ENCODE results near the gene ADK.
"Not testable (repeated sequence)": the region's sequence is repeated elsewhere in the genome, so short reads cannot be mapped to it uniquely, and the experiment has no call there.

The ADK gene

GRCh38 chr10:74573497-74573896 lies 422.5 kb downstream of the ADK start:
- not testable (repeated sequence) for DNase-seq

DNA sequence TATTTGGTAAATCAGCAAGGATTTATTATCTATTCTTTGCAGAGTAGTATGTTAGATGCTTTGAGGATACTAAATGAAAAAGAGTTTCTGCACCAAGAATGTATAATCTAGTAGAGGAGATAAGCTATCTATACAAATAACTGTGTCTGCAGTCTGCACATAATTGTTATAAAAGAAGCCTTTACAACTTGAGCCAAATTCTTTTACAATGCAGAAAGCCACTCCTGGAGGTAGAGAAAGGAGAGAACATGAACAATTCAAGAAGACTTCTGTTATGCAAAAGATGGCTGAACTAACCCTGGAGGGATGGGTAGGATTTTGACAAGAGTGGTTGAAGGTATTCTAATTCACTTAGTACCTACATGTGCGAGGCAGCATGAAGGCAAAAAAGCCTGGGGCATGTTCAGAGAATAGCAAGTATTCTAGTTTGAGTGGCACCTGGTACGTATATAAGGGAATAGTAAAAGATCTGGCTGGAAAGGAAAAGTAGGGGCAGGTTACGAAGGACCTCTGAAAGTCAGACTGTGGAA lies 424.2 kb downstream of the ADK start:
- no peak for DNase-seq

- DNase-seq: no peak
Observed at GRCh38 chr10:74575912-74576311, 424.9 kb downstream of the ADK start.

DNA sequence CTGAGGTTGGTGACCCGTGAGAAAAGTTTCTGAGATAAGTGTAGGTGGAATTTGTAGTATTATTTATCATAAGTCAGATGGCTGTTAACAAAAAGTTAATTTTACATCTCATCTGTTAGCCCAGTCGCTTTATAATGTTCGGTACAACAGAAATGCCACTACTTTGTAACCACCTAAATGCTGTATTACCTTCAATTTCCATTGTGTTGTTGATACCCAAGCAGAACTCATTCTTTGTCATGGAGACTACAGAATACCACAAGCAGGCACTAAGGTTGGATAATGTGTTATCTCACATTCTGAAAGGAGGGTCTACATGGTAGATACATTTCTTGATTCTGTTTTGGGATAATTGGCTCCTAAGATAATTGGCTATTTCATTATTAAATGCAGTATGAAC lies 425.6 kb downstream of the ADK start:
- DNase-seq: no peak

- DNase-seq: not testable (repeated sequence)
Observed at GRCh38 chr10:74580438-74580837, 429.4 kb downstream of the ADK start.

- DNase-seq: no peak
Observed at GRCh38 chr10:74582566-74582965, 431.5 kb downstream of the ADK start.

DNA sequence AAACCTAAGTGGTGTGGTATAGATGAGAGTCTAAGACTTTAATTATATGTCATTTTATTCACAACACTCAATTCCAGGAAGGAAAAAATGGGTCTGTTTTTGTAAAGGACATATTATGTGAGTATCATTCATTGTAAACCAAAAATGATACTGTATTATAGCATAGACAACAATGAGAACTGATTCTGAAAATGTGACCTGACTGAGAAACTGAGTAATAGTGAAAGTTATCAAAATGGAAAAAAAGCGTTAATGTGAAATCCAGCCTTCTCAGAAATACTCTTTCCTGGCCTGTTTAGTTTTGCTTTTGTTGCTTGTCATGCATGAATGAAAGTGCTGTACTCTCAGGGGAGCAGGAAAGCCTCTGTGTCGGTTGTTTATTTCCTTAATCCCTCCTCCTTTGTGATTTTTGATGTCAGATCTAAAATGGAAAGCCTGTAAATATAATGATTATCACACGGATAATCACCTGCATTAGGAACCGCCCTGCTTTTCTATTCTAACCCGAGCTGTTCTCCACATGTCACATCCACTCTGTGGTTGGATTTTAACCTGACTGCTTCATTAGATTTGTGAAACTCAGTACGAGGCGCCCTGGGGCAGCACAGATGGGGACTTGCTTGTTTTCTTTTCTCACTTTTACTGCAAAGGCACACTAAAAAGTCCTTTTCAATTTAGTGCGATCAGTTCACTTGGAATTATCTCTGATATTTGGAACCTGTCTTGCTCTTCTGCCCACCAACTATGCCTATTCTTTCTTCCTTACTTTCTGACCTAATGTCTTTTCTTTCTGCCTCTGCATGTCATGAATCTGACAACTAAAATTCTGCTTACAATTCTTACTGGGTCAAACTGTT lies 434.4 kb downstream of the ADK start:
- DNase-seq: peak; percentile 54

DNA sequence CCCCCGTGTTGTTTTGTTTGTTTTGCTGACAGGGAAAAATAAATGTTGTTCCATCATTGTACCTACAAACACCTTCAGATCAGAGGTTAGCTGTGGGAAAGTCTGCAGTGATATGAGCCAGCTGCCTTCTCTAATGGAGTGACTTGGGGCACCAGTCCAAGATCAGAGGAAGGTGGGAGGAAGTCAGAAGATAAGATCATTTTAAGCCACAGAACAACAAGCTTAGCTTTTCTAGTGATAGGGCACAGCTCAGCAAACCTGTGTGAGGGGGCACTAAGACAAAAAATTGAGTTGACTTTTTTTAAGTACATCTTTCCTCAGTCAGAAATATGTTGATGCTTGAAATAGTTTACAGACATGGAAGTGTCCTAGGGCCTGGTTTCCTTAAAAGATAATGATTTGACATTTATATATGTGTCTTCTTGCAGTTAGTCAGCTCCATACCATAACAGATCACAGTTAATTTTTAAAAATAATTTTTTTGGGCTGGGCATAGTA lies 435.1 kb downstream of the ADK start:
- DNase-seq: no peak

- no peak for DNase-seq
Observed at GRCh38 chr10:74587109-74587854, 436.3 kb downstream of the ADK start.

DNA sequence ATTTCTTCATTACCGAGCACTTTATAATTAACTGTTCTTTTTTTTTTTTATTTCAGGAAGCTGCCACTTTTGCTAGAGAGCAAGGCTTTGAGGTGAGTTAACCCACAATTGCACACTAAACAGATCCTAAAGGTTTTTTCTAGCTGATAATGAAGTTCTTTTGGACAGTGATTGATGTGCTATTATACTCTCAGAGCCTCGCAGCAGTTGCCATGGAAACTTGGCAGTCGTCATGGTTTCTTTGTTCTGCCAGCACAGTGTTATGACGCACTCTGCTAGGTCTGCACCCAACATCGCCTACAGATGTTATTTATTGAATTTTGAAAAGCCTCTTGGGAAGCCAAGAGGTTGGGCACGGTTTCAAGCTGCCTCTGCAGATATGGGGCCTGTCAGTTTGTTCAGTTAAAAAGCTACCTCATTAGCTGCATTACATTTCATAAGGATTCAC lies 438.2 kb downstream of the ADK start:
- peak; percentile 98 for DNase-seq

DNA sequence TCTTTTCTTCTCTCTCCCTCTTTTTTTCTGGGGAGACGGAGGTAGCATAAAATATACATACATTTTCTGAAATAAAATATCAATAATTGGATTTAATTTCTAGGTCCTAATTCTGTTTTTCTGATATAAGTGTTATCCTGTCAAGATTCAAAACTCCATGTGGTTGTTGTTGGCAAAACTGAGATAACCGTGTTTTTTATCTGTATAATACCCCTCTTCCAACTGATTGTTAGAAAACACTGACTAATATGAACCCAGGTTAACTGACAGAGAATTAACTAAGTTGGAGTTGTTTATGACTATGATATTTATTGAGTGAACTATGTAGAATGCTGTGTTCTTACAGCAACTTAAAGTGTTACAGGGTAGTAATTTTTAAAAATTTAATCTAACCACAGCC lies 438.8 kb downstream of the ADK start:
- DNase-seq: no peak

DNA sequence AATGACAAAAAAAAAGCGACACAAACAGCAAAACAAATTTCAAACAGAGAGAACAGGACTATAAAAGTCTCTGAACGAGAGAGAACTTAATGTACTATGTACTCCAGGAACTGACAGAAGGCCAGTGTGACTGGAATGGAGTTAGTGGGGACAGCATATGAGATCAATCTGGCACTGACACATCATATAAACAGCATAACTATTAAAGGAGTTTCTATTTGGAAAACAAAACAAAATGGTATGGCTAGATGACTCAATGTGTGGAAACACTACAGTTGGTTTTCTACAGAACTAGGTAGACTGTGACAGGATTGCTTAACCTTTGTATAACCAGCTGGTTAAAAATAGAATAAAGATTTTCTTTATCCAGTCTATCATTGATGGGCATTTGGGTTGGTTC lies 442.4 kb downstream of the ADK start:
- DNase-seq: no peak

GRCh38 chr10:74596713-74597112 lies 445.7 kb downstream of the ADK start:
- no peak for DNase-seq

DNA sequence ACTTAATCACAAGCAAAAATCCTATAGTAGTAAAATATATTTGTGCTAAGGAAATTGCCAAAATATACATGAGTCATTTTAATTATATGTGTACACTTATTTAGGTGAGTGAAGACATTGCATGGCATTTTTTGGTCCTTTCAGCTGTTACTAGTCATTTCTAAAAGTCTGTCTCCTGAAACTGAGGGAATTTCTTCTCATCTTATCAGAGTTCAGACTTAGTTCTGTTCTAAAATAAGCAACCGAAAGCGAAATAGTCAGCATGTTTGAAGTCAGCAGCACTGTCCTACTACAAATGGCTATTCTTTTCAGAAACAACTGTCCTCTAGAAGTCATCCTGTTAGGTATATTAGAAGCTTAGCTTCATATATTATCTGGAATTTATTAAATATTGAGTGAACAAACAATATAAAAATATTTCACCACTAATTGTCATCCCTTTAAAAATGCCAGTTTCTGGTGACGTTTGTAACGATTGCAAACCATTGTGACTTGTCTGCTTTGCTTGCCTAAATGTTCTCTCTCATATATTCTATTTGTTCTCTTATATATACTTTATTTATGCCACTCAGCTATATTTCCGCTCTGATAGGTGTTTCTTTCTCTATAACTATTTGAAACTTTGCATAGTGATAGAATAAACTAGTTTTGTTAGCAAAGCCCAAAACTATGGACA lies 448.0 kb downstream of the ADK start:
- DNase-seq: no peak

DNA sequence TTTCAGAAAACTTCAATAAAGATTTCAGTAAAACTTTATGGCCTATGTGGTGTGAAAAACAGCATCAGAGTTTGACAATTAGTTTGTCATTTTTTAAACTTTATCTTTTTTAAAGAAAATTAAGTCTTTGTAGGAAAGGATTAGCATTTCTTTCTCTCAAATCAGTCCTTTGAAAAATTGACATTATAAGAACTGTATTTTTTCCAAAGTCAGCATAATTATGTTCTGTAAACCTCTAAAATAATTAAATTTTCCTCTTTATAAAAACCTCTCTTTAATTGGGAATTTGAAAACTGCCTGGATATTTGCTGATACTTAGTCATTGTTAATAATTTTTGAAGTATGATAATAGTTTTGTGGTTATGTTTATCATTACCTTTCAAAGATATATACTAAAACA lies 448.7 kb downstream of the ADK start:
- no peak for DNase-seq

DNA sequence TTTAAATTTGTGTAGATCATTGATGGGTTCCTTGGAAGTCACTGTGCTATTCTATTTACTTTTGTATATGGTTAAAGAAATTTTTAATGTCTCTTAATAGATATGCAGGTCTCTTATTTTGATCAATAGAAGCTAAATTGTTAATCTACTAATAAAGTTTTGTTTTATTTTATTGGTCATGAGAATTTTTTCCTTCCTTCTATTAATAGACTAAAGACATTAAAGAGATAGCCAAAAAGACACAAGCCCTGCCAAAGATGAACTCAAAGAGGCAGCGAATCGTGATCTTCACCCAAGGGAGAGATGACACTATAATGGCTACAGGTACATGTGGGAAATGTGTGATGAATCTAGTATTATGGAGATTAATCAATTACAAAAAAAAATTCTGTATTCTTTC lies 449.1 kb downstream of the ADK start:
- DNase-seq: no peak

DNA sequence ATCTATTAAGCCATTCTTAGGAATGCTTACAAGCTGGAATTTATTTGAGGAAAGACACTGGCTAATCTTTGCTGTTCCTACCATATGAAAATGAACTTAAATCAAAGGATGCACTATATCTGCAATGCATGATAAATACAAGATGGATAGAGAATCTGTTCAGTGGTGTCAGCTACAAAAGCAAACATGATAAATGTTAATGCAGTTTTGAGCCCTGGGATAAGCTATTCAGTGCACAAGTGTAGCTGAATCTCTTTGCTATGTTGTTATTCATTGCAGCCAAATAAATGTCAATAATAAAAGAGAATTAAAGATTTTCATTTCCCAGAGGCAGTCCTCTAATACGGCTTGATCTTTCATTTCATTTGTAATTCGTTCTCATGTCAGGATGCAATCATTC lies 451.6 kb downstream of the ADK start:
- DNase-seq: no peak

- no peak for DNase-seq
Observed at GRCh38 chr10:74610299-74610698, 459.3 kb downstream of the ADK start.

GRCh38 chr10:74612195-74612594 lies 461.2 kb downstream of the ADK start:
- no peak for DNase-seq

- DNase-seq: no peak
Observed at GRCh38 chr10:74620626-74621025, 469.6 kb downstream of the ADK start.

- no peak for DNase-seq
Observed at GRCh38 chr10:74623786-74624185, 472.8 kb downstream of the ADK start.

DNA sequence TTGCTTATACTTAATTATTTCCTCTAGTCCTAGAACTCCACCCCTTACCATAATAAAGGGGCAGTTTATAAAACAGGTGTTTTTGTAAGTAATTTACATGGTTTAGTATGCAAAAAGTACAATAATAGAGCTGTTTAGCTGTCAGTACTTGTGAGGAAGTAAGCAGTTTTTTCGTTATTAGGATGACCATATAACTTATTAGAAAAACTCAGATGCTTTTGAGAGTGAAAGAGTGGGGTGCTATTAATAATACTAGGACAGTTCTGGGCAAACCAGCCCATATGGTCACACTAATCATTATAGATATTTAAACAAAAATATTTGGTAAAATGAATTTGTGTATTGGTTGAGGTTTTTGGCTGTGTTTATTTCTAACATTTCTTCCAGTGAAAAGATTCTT lies 473.5 kb downstream of the ADK start:
- DNase-seq: no peak

- DNase-seq: no peak
Observed at GRCh38 chr10:74628136-74628535, 477.1 kb downstream of the ADK start.

Measured in NCI-H1694 (cell line).